NT2/D1 (cell line): ENCODE data around the gene ANXA9.

Experiments
- YY1 ChIP-seq: IDR thresholded peaks from 2 replicates; pipeline ENCODE4 v1.6.1; 2011; ENCODE audit not compliant: insufficient read length, insufficient read depth
- ZNF274 ChIP-seq: IDR thresholded peaks from 2 replicates; pipeline ENCODE4 v1.6.1; 2011; ENCODE audit warnings: mild to moderate bottlenecking, low read depth, low read length

DNA sequence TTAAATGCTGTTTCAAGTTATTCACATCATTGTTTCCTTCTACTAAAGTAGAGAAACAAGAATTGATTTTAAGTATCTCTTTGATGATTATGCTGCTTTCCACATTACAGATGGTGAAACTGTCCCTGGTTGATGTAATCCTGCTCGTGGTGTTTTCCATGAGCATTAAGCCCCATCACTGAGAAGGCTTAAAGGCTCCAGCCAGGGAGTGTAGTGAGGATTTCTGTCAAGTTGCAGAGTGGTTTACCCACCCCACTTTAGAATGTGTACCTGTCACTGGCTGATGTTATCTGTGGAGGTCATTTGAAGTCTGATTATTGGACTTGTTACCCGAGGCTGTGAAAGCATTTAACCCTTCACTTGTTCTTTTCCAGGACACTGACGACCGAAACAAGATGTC, 20.3 kb upstream of the ANXA9 start:
- TF ChIP-seq YY1 (no peak), ZNF274 (no peak)
